Kasumi-1 (cell line): ENCODE data around the gene RHOH.

Source experiments
- DNase-seq, 2 experiments: peaks; one replicate each; lab custom pipeline; 2025; lab: John Stamatoyannopoulos, UW

Gene RHOH

DNA sequence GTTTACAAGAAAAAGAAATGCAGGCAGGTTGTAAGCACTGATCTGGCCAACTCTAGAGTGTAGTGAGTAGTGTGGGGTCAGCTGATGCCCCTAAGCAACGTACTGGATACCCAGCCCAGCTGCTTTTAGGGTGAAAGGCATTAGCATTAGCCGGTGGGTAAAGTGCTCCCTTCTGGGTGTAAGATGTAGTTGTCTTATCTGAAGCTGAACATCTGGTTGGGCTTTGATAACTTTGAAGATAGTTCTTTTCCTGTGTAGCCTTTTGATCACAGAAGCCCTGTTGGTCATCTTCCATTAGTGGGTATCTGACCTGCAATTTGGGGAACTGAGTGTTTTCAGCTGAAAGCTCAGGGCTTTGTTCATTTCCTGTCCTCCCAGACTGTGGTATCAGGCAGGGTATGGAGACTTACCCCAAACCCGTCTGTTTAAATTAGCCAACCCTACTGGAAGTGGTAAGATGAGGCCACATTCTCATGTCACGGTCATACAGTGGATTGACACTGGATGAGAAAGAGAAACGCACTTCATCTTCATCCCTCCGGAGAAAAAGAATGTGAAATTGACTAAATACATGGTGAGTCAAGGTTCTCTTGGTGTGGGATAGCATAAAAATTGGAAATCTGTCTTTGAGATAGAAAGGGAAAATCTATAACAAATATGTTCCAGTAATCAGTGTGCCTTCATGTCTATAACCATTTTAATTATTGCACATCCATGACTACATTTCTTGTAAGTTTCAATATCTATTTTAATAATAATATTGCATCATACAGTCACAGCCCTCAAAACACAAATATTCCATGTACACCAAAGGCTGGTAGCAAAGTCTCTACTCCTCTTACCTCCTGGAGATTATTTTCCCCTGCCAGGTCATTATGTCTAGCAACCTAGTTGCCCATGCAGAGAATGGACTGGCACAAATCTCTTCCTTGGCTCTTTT lies 8.7 kb downstream of the RHOH start:
- peak; percentile 71 to 83 for DNase-seq

DNA sequence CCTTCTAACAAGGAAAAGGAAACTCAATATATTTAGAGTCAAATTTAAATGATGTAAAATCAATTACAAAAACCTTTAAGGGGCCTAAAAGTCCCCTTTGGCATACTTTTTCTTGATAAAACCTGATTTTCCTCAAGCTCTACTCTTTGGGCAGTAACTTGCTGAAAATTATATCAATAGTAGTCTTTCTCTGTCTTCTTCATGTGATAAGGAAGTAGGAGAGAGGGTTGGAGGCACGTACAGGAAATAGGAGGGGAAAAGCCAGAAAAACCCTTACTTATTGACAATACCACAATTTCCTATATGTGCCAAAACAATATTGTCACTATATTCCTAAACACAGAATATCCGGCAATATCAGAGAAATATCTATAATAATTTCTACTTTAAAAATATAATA lies 9.6 kb downstream of the RHOH start:
- DNase-seq: peak; percentile 70 to 73

DNA sequence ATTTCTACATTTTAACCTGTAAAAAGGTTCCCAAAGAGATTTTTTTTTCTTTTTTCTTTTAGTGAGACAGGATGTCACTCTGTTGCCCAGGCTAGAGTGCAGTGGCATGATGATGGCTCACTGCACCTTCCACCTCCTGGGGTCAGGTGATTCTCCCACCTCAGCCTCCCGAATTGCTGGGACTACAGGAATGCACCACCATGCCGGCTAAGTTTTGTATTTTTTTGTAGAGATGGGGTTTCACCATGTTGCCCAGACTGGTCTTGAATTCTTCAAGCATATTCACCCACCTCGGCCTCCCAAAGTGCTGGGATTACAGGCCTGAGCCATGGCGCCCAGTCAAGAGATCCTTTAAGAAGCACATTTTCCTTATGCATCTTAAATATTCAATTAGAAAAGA lies 12.6 kb downstream of the RHOH start:
- DNase-seq: no peak

DNA sequence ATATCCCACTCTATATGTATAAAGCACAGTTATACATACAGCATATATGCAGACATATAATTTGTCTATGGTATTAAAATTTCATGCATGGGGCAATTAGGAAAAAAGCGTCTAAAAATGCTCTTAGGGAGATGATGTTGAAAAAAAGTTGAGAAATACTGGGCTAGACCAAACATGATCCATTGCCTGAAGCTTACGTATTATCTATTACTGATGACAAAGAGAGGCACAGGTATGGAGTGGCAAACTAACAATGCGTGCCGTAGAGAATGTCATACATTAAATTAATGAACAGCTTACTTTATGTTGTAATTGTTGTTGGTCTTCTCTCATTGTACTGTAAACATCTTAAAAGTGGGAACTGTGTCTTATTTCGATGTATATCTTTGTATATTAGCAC lies 13.9 kb downstream of the RHOH start:
- DNase-seq: no peak

DNA sequence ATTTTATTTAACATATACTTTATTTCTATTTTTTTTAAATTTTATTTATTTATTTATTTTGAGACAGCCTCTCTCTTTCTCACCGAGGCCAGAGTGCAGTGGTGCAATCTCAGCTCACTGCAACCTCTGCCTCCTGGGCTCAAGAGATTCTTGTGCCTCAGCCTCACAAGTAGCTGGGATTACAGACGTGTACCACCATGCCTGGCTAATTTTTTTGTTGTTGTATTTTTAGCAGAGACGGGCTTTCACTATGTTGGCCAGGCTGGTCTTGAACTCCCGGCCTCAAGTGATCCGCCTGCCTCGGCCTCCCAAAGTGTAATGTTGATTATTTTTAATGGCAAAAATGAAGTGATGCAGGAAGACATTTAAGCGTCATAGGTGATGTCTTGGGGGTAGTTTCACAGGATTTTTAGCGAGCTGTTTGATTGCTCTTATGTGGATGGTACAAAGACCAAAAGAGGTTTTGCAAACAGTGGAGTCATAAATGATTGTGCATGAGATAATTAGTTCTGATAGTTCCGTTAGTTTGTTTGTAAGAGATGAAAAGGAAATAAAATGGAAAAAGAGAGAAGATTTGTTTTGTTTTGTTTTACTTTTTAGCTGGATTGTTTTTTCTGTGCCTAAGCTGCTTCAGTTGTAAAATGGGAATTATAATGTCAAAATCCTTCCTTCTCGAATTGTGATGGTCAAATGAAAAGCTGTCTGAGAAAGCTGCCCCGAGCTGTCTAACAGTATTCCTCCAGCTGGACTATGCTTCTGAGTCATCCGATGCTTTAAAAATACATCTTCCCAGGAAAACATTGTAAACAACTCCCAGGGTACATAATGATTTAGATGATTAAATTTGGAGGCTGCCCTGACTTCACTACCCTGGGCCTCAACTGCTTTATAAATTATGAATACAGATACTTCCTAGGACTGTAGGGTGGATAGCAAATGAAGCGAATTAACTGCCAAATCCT lies 14.7 kb downstream of the RHOH start:
- DNase-seq: no peak

DNA sequence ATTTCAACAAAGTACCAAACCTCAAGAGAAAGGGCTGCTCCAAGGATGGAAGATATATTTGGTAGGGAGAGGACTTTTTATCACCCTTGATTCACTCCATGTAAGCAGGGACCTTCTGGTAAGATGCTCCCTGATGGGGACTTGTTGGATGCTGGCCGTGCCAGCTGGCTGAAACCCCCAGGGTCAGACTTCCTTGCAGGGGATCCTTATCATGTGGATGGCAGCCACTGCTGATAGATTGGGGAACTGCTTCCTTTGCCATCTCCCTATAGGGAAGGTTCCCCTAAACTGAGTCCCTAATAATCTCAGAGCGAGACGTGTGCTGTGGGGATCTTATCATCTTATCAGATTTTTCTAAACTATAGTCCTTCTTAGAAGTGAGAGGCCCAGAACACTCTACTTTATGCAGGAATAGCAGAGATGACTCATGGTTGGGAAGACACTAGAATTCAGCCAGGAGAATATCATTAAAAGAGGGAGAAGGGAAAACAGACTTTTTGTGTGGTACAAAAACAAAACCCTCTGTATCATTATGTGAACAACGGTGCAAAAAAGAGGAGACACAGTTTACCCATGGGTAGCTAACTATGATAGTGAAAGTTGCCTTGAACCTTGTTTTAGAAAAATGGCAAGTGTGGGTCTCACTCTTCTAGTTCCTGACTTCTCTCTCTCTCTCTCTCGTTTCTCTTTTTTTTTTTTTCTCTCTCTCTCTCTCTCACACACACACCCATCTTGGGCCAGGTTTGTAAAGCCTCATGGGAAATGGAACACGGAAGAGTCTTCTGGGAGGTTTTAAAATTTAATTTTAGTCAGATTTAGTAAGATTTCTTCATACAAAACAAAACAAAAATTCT lies 16.1 kb downstream of the RHOH start:
- no peak for DNase-seq

DNA sequence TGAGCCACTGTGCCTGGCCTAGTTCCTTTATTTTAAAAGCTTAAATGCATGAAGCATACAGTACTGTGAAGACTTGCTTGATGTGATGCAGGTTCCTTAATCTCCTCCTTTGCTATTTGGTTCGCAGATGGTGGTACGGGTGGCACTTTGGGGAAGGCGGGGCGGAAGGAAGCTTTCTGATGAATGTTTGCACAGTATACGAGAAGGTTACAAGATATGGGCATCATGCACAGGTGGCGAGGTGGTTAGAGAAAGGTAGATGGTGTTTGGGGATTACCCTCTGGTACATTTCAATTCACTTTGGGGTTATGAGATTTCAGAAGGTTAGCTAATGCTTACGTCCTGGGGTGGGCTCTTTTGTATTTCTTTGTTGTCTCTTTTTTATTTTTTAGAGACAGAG lies 17.2 kb downstream of the RHOH start:
- DNase-seq: no peak

DNA sequence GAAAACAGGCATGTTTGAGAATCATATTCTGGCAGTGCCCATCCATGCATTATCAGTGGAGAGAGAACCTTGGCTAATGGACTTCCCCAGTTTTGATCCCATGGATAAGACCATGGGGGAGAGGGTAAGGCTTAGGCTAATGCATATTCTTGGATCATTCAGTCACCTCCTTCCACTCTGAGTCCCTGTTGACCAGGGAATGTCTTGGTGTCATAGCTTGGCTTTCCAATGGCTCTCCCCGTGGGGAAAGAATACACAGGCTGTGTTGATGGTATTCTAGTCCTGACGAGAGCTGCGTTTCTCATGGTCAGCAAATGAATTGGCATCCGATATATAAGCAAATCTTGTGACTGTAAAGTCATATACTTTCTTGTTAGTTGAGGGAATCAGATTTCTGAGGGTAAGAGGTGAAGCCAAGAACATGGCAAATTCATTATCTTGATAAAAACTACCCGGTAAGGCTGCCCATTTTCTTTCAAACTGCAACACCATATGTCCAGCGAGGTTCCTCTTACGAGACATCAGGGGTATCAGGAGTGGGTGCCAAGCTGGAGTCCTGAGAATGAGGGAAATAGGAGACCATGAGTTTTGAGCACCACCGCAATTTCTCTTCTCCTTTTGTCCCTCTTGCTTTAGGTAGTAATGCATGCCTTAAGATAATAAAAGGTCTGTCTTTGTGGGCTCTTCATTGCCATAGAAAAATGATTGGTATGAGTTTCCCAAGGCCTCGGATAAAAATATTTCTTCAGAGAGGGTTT lies 18.0 kb downstream of the RHOH start:
- no peak for DNase-seq

DNA sequence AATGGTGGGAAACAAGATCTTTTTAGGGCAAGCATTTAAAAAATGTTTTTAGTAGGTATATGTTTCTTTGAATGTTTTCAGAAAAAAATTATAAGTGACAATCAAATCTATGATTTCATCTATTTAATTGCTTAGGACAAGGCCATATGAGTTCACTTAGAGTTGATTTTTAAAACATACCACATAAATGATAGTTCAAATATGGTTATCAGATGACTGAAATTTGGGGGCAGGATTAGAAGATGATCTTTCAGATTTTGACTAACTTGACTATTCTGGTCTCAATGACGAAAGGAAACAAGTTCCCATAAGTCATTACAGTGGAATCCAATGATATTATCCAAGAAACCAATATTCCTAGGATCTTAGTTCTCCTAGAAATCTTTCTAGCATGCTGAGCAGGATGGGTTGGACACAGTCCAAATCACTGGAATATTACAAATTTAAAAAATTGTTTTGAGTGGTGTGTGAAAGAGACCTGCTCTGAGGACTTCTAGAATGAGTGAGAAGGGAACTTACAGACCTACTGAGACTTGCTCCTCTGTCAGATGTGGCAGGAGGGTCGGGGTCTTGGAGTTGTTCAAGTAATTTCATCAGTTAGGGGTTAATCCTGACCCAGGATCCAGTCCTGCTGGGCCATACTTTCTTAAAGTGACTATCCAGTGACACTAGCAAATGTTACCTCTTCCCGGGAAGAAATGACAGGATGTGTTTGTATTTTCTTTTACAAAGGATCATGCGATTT lies 20.0 kb downstream of the RHOH start:
- no peak for DNase-seq

DNA sequence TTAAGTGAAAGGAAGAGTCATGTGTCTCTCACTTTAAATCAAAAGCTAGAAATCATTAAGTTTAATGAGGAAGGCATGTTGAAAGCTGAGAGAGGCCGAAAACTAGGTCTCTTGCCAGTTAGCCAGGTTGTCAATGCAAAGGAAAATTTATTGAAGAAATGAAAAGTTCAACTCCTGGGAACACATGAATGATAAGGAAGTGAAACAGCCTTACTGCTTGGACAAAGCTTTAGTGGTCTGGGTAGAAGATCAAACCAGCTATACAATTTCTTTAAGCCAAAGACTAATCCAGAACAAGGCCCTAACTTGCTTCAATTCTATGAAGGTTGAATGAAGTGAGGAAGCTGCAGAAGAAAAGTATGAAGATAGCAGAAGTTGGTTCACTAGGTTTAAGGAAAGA lies 24.9 kb downstream of the RHOH start:
- no peak for DNase-seq

DNA sequence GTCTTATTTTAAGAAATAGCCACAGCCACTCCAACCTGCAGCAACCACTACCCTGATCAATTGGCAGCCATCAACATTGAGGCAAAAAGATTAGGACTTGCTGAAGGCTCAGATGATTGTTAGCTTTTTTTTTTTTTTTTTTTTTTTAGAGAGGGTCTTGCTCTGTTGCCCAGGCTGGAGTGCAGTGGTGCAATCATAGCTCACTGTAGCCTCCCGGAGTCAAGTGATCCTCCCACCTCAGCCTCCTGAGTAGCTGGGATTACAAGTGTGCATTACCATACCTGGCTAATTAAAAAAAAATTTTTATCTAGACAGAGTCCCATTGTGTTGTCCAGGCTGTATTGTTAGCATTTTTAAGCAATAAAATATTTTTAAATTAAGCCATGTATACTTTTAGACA lies 26.5 kb downstream of the RHOH start:
- DNase-seq: no peak

DNA sequence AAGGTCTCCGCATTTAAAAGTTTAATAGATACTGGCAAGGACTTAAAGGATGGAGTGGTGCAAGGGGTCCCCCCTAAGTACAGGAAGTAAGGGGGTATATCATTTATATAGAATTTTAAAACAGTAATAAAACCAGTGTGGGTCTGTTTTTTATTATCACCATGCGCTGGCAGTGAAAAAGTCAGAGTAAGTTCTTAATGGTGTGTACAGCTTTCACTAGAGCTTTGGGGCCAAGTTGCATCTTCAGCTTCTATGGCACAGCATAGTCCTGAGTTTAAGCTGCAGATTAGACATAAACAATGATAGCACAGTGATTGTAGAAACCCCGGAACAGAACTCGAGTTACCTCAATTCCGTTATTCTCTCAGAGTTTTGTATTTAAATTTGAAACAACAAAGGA lies 27.6 kb downstream of the RHOH start:
- no peak for DNase-seq

DNA sequence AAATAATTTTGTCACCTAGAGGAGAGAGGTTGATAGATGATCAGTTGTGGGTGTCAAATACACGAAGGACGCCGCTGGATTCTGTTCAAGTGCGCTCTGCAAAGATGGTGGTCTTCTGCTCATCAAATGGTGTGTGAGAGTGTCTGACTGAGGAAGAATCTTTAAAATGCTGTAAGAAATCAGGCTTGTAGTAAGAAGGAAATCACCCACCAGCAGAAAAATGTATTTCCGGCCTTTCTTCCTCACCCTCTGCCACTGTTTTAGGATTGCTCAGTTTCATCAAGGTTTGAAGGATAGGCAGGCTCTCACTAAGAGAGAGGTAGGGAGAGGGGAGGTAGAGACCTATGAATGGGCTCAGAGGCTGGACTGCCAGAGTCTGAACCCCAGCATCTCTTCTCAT lies 28.7 kb downstream of the RHOH start:
- DNase-seq: no peak

DNA sequence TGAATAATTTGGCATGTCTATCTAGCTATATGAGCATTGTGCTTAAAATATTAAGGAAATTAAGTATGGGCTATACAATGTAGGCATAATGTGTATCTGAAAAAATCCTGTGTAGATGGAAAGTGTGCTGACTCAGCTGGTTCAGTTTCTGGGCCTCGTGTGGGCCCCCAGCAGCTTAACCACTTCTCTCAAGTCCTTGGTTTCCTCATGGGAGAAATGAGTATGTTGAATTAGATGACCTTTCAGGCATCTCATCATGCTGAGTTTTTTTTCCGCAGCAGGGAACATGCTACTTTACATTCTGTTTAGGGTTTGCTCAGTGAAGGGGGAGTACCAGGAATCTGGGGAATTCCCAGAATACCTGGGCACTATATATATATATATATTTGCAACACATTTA lies 30.5 kb downstream of the RHOH start:
- DNase-seq: peak in 1 of 2 experiments; percentile 20

DNA sequence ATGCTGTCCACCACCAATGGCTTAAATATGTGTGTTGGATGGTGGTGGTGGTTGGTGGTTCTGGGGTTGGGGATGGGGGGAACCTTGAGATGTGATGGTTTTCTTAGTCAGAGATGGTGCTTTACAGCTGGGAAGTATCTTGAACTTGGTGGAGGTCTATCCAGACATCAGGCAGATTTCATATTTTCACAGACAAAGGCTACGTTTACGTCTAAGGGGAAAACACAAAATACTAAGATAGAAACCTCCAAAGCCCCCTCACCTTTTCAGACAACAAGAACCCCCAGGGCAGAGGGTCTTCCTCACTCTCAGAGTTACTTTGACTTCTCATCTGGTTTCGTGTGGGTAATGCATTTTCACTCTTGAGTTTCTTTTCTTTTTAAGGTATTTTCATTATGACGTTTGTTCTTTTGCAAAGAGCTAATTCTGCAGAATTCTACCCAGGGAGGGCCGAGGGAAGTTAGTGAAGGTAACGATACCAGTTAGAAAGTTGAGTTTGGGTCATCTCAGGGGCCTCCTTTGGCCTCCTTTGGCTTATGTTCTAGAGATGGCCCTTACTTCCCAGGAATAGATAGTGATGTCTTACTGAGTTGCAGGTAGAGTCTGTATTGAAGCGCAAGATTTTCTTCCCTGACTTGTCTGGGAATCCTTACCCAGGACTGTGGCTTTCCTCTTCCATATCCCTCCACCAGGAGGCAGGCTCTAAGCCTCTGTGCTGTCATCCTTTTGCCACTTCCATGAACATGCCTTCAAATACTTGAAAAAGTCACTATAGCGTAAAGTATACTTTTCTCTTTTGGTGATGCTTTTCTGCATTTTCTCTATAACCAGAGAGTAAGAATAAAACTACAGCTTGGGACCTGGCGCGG lies 31.9 kb downstream of the RHOH start:
- DNase-seq: no peak

DNA sequence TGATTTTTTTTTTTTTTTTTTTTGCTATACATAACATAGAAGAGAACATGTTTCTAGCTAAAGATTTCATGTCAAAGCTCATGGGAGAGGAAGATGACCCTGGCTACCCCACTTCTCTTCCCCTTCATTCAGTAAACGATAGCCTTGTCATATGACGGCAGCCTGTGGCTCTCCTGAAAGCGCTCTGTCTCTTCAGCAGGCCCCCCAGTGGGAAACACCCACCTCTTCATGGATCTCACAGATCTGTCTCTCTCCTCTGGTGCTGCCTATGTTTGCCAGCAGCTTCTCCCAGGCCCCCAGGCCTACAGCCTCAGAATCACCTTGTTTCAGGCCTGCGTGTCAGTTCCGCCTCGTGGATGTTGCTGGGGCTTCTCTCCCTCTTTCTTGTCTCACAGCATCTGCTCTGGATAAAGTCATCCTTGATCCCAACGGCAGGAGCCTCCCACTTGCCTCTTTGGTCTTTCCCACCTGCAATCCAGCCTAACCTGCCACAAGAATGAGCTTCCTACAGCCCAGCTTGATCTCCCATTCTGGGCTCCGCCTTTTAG lies 34.6 kb downstream of the RHOH start:
- DNase-seq: no peak

DNA sequence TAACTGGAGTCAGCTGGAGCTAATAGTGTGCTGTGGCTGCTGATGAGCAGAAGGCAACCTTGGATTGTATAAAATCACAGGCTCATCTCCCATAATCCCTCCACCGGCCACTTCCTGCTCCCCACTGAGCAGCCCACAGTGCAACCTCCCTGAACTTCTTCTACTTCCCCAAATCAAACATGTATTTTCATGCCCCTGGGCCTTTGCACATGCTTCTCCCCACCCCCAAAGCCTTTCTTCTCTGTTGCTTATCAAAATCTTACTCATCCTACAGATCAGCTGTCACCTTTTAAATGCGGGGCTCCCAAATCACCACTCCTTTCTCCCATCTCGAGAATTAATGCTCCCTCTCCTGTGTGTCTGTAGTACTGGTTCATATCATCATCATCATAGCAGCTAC lies 35.8 kb downstream of the RHOH start:
- no peak for DNase-seq

DNA sequence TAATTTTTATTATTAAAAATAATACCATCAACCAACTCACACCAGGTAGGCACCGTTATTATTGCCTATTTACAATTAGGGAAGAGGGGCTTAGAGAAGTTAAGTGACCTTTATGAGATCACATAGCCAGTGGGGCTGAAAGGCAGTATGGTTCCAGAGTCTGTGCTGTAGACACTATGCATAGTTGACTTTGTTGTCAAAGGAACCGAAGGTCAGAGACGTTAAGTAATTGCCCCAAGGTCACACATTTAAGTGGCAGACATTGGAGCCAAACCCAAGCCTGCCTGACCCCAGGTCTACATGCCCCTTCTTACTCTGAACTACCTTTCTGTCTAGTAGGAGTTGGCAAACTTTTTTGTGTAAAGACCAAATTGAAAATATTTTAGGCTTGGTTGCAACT lies 36.4 kb downstream of the RHOH start:
- DNase-seq: no peak

DNA sequence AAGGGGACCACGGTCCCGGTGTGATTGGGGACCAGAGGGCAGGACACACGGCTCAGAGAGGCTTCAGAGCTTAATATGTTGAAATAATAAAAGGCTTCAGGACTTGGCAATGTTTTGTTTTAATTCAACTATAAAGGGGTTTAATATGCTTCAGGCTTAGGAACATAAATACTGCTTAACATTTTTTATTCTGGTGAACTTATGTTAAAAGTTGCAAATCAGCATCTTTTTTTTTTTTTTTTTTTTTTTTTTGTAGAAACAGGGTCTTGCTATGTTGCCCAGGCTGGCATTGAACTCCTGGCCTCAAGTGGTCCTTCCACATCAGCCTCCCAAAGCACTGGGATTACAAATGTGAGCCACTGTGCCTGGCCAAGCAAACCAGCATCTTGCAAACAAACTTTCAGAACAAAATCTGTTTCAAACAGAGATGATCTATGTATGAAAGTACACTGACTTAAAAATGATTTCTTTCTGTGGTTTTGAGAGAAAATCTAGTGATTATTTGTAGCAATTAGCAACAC lies 37.7 kb downstream of the RHOH start:
- no peak for DNase-seq
